UCSD-AML1 (cell line): ENCODE measurements around the gene COL1A1.

ENCODE experiments used
- DNase-seq: peaks from one replicate; lab custom pipeline; 2025; ENCODE audit not compliant: unreplicated experiment; lab: John Stamatoyannopoulos, UW

COL1A1 gene

GRCh38 chr17:50201276-50201854 lies at the start of gene COL1A1:
COL1A1 (minus strand) TSS chr17:50201631; CDS start chr17:50201513, 118 bp downstream.
- DNase-seq = no peak

- DNase-seq = no peak
Observed at GRCh38 chr17:50248255-50248654, 46.8 kb upstream of the COL1A1 start.

- DNase-seq = no peak
Observed at GRCh38 chr17:50244771-50245170, 43.3 kb upstream of the COL1A1 start.

- no peak for DNase-seq
Observed at GRCh38 chr17:50241431-50241830, 40.0 kb upstream of the COL1A1 start.

- DNase-seq = no peak
Observed at GRCh38 chr17:50240851-50241250, 39.4 kb upstream of the COL1A1 start.

- no peak for DNase-seq
Observed at GRCh38 chr17:50239937-50240336, 38.5 kb upstream of the COL1A1 start.

GRCh38 chr17:50238601-50239280 lies 37.3 kb upstream of the COL1A1 start:
- no peak for DNase-seq

- DNase-seq = no peak
Observed at GRCh38 chr17:50237901-50238300, 36.5 kb upstream of the COL1A1 start.

- no peak for DNase-seq
Observed at GRCh38 chr17:50234581-50234980, 33.1 kb upstream of the COL1A1 start.

GRCh38 chr17:50225701-50226240 lies 24.3 kb upstream of the COL1A1 start:
- DNase-seq = no peak

GRCh38 chr17:50222922-50223321 lies 21.5 kb upstream of the COL1A1 start:
- DNase-seq = no peak

- no peak for DNase-seq
Observed at GRCh38 chr17:50221864-50222545, 20.6 kb upstream of the COL1A1 start.

GRCh38 chr17:50221266-50221863 lies 19.9 kb upstream of the COL1A1 start:
- no peak for DNase-seq

- DNase-seq = no peak
Observed at GRCh38 chr17:50220811-50221210, 19.4 kb upstream of the COL1A1 start.

GRCh38 chr17:50219939-50220465 lies 18.6 kb upstream of the COL1A1 start:
- DNase-seq = no peak

- DNase-seq = no peak
Observed at GRCh38 chr17:50219342-50219741, 17.9 kb upstream of the COL1A1 start.

GRCh38 chr17:50218771-50219315 lies 17.4 kb upstream of the COL1A1 start:
- DNase-seq = no peak

- DNase-seq = no peak
Observed at GRCh38 chr17:50218071-50218759, 16.8 kb upstream of the COL1A1 start.

- no peak for DNase-seq
Observed at GRCh38 chr17:50217591-50217990, 16.2 kb upstream of the COL1A1 start.

- DNase-seq = no peak
Observed at GRCh38 chr17:50214976-50215760, 13.7 kb upstream of the COL1A1 start.
